ENCODE results near the gene MMP14.
"Not testable (repeated sequence)": the region's sequence is repeated elsewhere in the genome, so short reads cannot be mapped to it uniquely, and the experiment has no call there.

The MMP14 gene

DNA sequence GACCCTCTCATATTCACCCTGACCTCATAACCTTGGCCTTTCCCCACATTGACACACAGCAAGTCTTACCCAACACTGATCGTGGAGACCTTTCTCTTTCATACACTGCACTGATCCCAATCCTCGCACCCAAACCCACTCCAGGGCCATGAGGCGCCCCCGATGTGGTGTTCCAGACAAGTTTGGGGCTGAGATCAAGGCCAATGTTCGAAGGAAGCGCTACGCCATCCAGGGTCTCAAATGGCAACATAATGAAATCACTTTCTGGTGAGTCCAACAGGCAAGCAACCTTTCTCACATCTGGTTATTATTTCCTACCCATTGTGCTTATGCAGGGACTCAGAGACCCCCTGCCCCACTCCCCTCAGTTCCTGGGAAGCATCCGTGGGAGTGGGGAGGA lies 5.4 kb downstream of the MMP14 start:
- DNase-seq (ENCODE audit: low spot score) (no peak), FAIRE-seq (no peak)

- FAIRE-seq, result no peak
Observed at GRCh38 chr14:22842211-22843122, 6.1 kb downstream of the MMP14 start.

GRCh38 chr14:22843123-22843925 lies 6.9 kb downstream of the MMP14 start:
- FAIRE-seq (no peak), DNase-seq (ENCODE audit: low spot score) (no peak)

More at GRCh38 chr14:22842211-22843122, 6.1 kb downstream of the MMP14 start:
- no peak for DNase-seq (ENCODE audit: low spot score)

GRCh38 chr14:22844221-22845102 lies 8.1 kb downstream of the MMP14 start:
- no peak for FAIRE-seq
- no peak for DNase-seq (ENCODE audit: low spot score)

- FAIRE-seq (no peak), DNase-seq (ENCODE audit: low spot score) (no peak)
Observed at GRCh38 chr14:22845103-22845394, 8.7 kb downstream of the MMP14 start.

- no peak for DNase-seq (ENCODE audit: low spot score)
- FAIRE-seq, result no peak
Observed at GRCh38 chr14:22845821-22846625, 9.6 kb downstream of the MMP14 start.

- DNase-seq (ENCODE audit: low spot score), result no peak
- FAIRE-seq, result no peak
Observed at GRCh38 chr14:22846811-22847307, 10.5 kb downstream of the MMP14 start.

GRCh38 chr14:22847661-22848341 lies 11.4 kb downstream of the MMP14 start:
- no peak for DNase-seq (ENCODE audit: low spot score)
- no peak for FAIRE-seq

DNA sequence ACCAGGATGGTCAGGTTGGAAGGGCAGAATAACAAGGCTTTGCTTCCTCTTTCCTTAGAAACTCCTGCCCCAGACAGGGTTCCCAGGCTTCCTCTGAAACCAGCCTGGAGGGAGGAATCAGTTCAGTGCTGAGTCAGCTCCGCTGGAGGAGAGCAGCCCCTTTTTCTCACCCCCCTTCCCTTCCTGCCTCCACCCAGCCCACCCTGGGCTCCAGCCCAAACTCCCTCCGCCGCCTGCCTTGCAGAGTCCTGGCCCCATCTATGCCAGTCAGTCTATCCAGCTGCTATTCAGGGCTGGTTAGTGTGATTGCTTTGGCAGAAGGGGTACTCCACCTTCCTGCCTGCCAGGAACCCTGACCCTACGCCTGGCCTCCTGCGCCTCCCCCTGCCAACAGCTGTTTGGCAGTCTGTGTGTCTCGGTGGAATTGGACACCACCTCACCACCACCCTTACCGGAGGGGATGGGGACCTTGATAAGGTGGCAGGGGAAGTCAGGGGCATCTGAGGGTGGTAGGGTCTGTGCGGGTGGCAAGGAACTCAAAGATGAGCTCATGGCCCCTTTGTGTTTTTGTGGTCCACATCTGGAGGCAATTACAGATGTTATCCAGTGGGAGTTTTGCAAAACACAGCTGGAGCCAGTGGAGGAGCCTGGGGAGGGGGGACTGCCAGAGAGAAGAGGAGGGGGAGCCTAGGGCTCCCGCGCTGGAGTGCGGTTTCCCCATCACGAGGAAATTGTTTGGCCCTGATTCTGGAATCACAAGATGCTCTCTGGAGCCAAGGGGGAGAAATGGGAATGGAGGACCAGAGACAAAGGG lies 12.2 kb downstream of the MMP14 start:
- no peak for DNase-seq (ENCODE audit: low spot score)
- no peak for FAIRE-seq

GRCh38 chr14:22849212-22849819 lies 12.9 kb downstream of the MMP14 start:
- FAIRE-seq, result no peak

DNA sequence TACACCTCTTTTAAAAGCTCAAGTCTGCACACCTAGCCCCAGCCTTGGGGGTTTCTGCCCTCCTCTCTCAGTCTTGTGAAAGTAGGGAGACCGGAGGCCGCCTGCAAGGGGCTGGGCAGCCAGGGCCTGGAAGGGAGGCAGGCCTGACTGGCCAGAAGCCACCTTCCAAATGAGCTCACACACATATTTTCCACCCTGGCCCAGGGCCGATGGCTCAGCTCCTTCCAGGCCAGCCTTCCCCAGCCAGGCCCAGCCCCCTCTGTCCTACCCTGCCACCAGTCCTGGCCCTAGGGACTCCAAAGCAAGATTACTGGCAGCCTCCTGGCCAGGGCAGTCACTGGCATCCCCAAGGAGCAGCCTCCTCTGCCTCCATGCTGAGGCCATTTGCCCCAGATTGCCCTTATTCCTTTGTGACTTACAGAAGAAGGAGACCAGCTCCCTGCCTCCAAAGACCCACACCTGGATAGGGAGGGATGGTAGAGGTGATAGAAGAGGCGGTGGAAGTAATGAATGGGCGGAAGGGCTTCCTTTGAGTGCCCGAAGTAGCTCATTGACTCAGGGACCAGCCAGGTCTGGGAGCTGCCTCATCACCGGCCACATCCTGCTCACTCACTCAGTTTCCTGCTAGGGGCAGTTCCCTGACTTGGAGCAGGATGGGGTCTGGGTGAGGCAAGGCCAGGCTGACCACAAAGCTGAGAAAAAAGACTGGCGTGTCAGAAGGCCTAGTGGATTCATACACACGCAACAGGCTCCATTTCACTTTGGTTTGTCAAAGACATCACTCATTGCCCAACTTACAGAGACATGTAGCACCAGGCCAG lies 14.8 kb downstream of the MMP14 start:
- FAIRE-seq (peak; percentile 80), DNase-seq (ENCODE audit: low spot score) (peak; percentile 90)

More at GRCh38 chr14:22849212-22849819, 12.9 kb downstream of the MMP14 start:
- DNase-seq (ENCODE audit: low spot score), result no peak

DNA sequence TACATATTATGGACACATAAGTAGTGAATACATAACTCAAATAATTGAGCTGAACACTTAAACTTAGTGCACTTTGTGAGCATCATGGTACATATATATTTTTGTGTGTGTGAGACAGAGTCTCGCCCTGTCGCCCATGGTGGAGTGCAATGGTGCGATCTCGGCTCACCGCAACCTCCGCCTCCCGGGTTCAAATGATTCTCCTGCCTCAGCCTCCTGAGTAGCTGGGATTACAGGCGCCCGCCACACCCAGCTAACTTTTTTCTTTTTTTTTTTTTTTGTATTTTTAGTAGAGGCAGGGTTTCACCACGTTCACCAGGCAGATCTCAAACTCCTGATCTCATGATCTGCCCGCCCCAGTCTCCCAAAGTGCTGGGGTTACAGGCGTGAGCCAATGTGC lies 15.8 kb downstream of the MMP14 start:
- not testable (repeated sequence) for FAIRE-seq; DNase-seq (ENCODE audit: low spot score)

- peak; percentile 3 for DNase-seq (ENCODE audit: low spot score)
- no peak for FAIRE-seq
Observed at GRCh38 chr14:22852599-22852939, 16.2 kb downstream of the MMP14 start.

DNA sequence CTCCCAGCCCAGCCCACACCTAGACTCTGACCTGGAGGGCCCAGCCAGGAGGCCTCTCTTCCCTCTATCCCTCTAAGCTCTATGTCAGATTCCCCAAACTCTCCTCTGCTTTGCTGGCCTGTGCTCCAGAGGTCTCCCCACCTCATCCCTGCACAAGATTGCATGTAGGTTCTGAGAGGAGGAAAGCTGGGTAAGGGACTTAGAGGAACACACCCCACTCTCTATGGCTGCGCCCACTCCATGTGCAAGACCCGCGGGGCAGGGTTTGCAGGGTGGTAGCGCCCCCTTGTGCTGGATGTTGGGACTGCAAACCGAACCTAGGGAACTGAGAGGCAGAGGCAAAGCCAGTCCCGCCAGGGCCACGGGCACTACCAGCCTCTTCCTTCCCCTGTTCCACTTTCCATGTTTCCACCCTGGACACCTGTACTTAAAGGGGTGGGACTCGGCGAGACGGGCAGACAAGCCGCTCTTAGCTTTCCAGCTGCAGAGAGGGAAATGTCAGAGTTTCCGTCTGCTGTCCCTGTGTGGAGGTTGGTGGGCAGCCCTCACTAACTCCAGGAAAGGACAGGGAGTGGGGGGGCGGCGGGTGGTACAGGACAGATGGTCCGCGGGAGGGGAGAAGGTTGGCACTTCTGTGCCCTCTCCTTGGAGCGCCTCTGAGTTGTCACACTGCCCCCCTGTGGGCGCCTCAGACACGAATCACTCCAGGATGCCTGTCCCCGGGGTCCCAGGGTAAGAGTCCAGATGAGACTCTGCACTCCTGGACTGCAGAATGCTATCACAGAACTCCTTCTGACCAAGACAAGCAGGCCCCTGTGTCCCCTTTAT lies 16.8 kb downstream of the MMP14 start:
- DNase-seq (ENCODE audit: low spot score) (peak; percentile 42), FAIRE-seq (no peak)

- DNase-seq (ENCODE audit: low spot score); FAIRE-seq: not testable (repeated sequence)
Observed at GRCh38 chr14:22854296-22854695, 17.9 kb downstream of the MMP14 start.

GRCh38 chr14:22854963-22855724 lies 18.8 kb downstream of the MMP14 start:
- DNase-seq (ENCODE audit: low spot score) (no peak), FAIRE-seq (no peak)

Data from RCC 7860 (cell line).